H9 (cell line): ENCODE measurements around the gene SLC7A5. TPM values are rescaled to one million over a fixed set of nuclear protein-coding genes. Genes with fewer than 3 reads are reported as not detected.

Source experiments
- DNase-seq: peaks from one replicate; pipeline ENCODE4 v3.0.0-alpha.2; 2017
- H2AFZ ChIP-seq: one replicate; pipeline ENCODE4 v1.6.1; 2013; ENCODE audit warnings: mild to moderate bottlenecking, low read length, control low read depth, moderate library complexity
- H2AK5ac ChIP-seq: 2 replicates; pipeline ENCODE4 v1.6.1; 2013; ENCODE audit warnings: low read length, control low read depth, mixed read lengths; ENCODE audit not compliant: insufficient read length
- H2BK120ac ChIP-seq: one replicate; pipeline ENCODE4 v1.6.1; 2013; ENCODE audit warnings: low read depth, mild to moderate bottlenecking, low read length, control low read depth, inconsistent platforms; ENCODE audit not compliant: poor library complexity, severe bottlenecking
- H2BK12ac ChIP-seq: 2 replicates; pipeline ENCODE4 v1.6.1; 2013; ENCODE audit warnings: low read length, control low read depth, mixed read lengths, low read depth; ENCODE audit not compliant: insufficient read length
- H2BK15ac ChIP-seq: 2 replicates; pipeline ENCODE4 v1.6.1; 2013; ENCODE audit warnings: low read depth, low read length, control low read depth
- H2BK20ac ChIP-seq: one replicate; pipeline ENCODE4 v1.6.1; 2013; ENCODE audit warnings: low read depth, mild to moderate bottlenecking, low read length, control low read depth, inconsistent platforms; ENCODE audit not compliant: poor library complexity, severe bottlenecking
- H2BK5ac ChIP-seq: 2 replicates; pipeline ENCODE4 v1.6.1; 2013; ENCODE audit warnings: low read length, control low read depth, mixed read lengths; ENCODE audit not compliant: insufficient read length
- H3K14ac ChIP-seq: 2 replicates; pipeline ENCODE4 v1.6.1; 2013; ENCODE audit warnings: low read length, control low read depth; ENCODE audit not compliant: insufficient read depth
- H3K18ac ChIP-seq: 2 replicates; pipeline ENCODE4 v1.6.1; 2013; ENCODE audit warnings: low read depth, mild to moderate bottlenecking, mixed read lengths, low read length, control low read depth; ENCODE audit not compliant: insufficient read length
- H3K23ac ChIP-seq: 2 replicates; pipeline ENCODE4 v1.6.1; 2013; ENCODE audit warnings: low read length, control low read depth, mixed read lengths, low read depth; ENCODE audit not compliant: insufficient read length
- H3K23me2 ChIP-seq: 2 replicates; pipeline ENCODE4 v1.6.1; 2013; ENCODE audit warnings: low read depth, mild to moderate bottlenecking, mixed read lengths, low read length, control low read depth; ENCODE audit not compliant: insufficient read length, poor library complexity, severe bottlenecking
- H3K27ac ChIP-seq: 2 replicates; pipeline ENCODE4 v1.5.1; 2013; ENCODE audit warnings: low read length, control low read depth, mixed read lengths, low read depth; ENCODE audit not compliant: insufficient read length
- H3K27me3 ChIP-seq: 2 replicates; pipeline ENCODE4 v1.6.1; 2013; ENCODE audit warnings: low read length, control low read depth, inconsistent platforms; ENCODE audit not compliant: insufficient read depth
- H3K4ac ChIP-seq: 2 replicates; pipeline ENCODE4 v1.6.1; 2013; ENCODE audit warnings: low read depth, mild to moderate bottlenecking, control low read depth, inconsistent platforms, low read length, moderate library complexity
- H3K4me1 ChIP-seq: 2 replicates; pipeline ENCODE4 v1.6.1; 2013; ENCODE audit warnings: low read length, control low read depth, inconsistent platforms; ENCODE audit not compliant: insufficient read depth
- H3K4me2 ChIP-seq: 2 replicates; pipeline ENCODE4 v1.6.1; 2013; ENCODE audit warnings: low read length, control low read depth, mixed read lengths; ENCODE audit not compliant: insufficient read length, insufficient read depth
- H3K56ac ChIP-seq: 2 replicates; pipeline ENCODE4 v1.6.1; 2013; ENCODE audit warnings: low read depth, mild to moderate bottlenecking, mixed read lengths, low read length, control low read depth; ENCODE audit not compliant: insufficient read length
- H3K79me1 ChIP-seq: 2 replicates; pipeline ENCODE4 v1.6.1; 2013; ENCODE audit warnings: low read depth, mild to moderate bottlenecking, moderate library complexity, low read length, control low read depth, inconsistent platforms; ENCODE audit not compliant: insufficient read depth, poor library complexity, severe bottlenecking
- H3K79me2 ChIP-seq: 2 replicates; pipeline ENCODE4 v1.6.1; 2013; ENCODE audit warnings: low read length, control low read depth, inconsistent platforms; ENCODE audit not compliant: insufficient read depth
- H3K9ac ChIP-seq: 2 replicates; pipeline ENCODE4 v1.6.1; 2013; ENCODE audit warnings: low read length, control low read depth, mixed read lengths; ENCODE audit not compliant: insufficient read length; ENCODE audit errors: extremely low read depth
- H3K9me3 ChIP-seq: one replicate; pipeline ENCODE4 v1.6.1; 2013; ENCODE audit warnings: low read depth, low read length, inconsistent platforms; ENCODE audit not compliant: control insufficient read depth
- H3T11ph ChIP-seq: one replicate; pipeline ENCODE4 v1.6.1; 2013; ENCODE audit warnings: mild to moderate bottlenecking, low read length, control low read depth, inconsistent platforms
- H4K20me1 ChIP-seq: one replicate; pipeline ENCODE4 v1.6.1; 2013; ENCODE audit not compliant: control insufficient read depth, insufficient read length, insufficient read depth
- H4K5ac ChIP-seq: 2 replicates; pipeline ENCODE4 v1.6.1; 2013; ENCODE audit warnings: low read depth, mild to moderate bottlenecking, mixed read lengths, low read length, control low read depth; ENCODE audit not compliant: insufficient read length
- H4K8ac ChIP-seq: replicated peaks from 2 replicates; pipeline ENCODE4 v1.6.1; 2013; ENCODE audit warnings: low read length, control low read depth, mixed read lengths, low read depth; ENCODE audit not compliant: insufficient read length
- H4K91ac ChIP-seq: 2 replicates; pipeline ENCODE4 v1.6.1; 2013; ENCODE audit warnings: low read depth, mild to moderate bottlenecking, moderate library complexity, mixed read lengths, low read length, control low read depth; ENCODE audit not compliant: insufficient read length
- H3K27ac Mint-ChIP-seq, 3 experiments: 2 replicates in 2 of 3; 3 replicates in 1 of 3; pipeline ENCODE4 v1.8.0; 2020 to 2021; ENCODE audit warnings: mixed read lengths in 3 of 3, mild to moderate bottlenecking in 1 of 3, moderate library complexity in 1 of 3
- H3K27me3 Mint-ChIP-seq: 2 replicates; pipeline ENCODE4 v1.8.0; 2021; ENCODE audit warnings: low read depth, mild to moderate bottlenecking, moderate library complexity, mixed read lengths
- H3K36me3 Mint-ChIP-seq, 3 experiments: 2 replicates in 2 of 3; 3 replicates in 1 of 3; pipeline ENCODE4 v1.8.0; 2020 to 2021; ENCODE audit warnings: low read depth in 3 of 3, mixed read lengths in 3 of 3; ENCODE audit not compliant: insufficient read depth in 1 of 3
- H3K4me1 Mint-ChIP-seq, 2 experiments: 2 replicates each; pipeline ENCODE4 v1.8.0; 2020; ENCODE audit warnings: mixed read lengths in 2 of 2
- H3K4me3 Mint-ChIP-seq, 2 experiments: 2 replicates in 1 of 2; 3 replicates in 1 of 2; pipeline ENCODE4 v1.8.0; 2020 to 2021; ENCODE audit warnings: mild to moderate bottlenecking in 2 of 2, mixed read lengths in 2 of 2, moderate library complexity in 1 of 2
- H3K9me3 Mint-ChIP-seq, 2 experiments: 2 replicates in 1 of 2; 3 replicates in 1 of 2; pipeline ENCODE4 v1.8.0; 2020; ENCODE audit warnings: mild to moderate bottlenecking in 2 of 2, mixed read lengths in 2 of 2, moderate library complexity in 1 of 2
- CTCF ChIP-seq: fragments of 200-600 bp; sonication (generic); conservative IDR thresholded peaks from 3 replicates; pipeline ENCODE4 v1.8.0; 2021; ENCODE audit warnings: antibody characterized with exemption, mild to moderate bottlenecking
- WGBS: extraction: QIAGEN DNeasy Blood & Tissue Kit; methylation state at CpG from one replicate; pipeline ENCODE4 v1.1.7; 2013; ENCODE audit warnings: missing lambda C conversion rate, low lambda C conversion rate, mixed read lengths; ENCODE audit not compliant: insufficient read length; ENCODE audit errors: extremely low coverage; 5-methylcytosine and 5-hydroxymethylcytosine counted together
- total RNA-seq: library from RNA; stranded (reverse); gene quantifications from 2 replicates; pipeline ENCODE4 v1.2.1, GENCODE V29; 2021

Gene SLC7A5
- total RNA-seq, 1 experiment from 2014 or later, result 217 TPM

DNA sequence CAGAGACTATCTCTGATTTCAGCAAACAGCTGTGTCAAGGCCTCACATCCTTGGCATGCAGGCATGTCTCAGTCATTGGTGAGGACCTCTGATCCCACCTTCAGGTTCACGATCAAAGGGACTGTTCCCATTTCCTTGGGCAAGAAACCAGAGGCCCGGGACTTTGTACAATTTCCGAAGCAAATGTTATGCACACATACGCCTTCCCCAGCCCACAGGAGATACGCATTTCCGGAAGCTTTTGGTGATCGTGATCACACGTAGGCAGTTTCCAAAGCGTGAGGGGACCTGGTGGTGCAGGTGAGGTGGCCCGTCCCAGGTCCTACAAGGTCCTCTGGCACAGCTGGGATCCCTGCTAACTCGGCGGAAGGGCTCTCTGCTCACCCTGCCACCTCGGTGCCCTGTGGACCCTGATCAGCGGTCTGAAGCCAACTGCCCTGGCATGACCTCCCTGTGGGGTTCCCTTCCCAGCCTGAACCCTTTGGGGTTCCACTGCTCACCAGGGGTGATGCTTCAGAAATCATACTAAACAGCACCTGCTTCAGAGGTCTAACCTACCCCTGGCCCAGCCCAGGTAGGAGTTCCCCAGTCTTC, 74.7 kb downstream of the SLC7A5 start:
- no CpG with 5 or more reads among the region's 14 CpGs for WGBS
- Histone ChIP-seq H4K91ac (no peak overlapping the region), H2BK120ac (no peak overlapping the region), H3K56ac (no peak overlapping the region), H2BK20ac (no peak overlapping the region), H4K20me1 (no peaks in the 10 kb centered on the region), H3K27ac (no peak overlapping the region), H4K8ac (no peak overlapping the region), H2BK12ac (no peak overlapping the region), H4K5ac (no peak overlapping the region), H3K79me1 (no peaks in the 10 kb centered on the region), H3K27me3 (no peaks in the 10 kb centered on the region), H3K23ac (no peak overlapping the region), H2BK5ac (no peak overlapping the region), H3K79me2 (no peaks in the 10 kb centered on the region), H3K9me3 (no peaks in the 10 kb centered on the region), H3K18ac (no peak overlapping the region), H2BK15ac (no peak overlapping the region), H3K23me2 (no peaks in the 10 kb centered on the region), H2AFZ (no peak overlapping the region), H3K4me2 (no peak overlapping the region), H3K14ac (no peak overlapping the region), H3K9ac (no peak overlapping the region), H3K4me1 (no peaks in the 10 kb centered on the region), H3K4ac (no peak overlapping the region), H3T11ph (no peak overlapping the region), H2AK5ac (no peak overlapping the region)
- no peak for DNase-seq
- Mint-ChIP-seq H3K9me3 (no peaks in the 10 kb centered on the region), H3K4me1 (no peaks in the 10 kb centered on the region), H3K27ac (no peak overlapping the region), H3K36me3 (no peaks in the 10 kb centered on the region), H3K27me3 (peaks cover 2% of the 10 kb centered on the region), H3K4me3 (no peak overlapping the region)
- TF ChIP-seq CTCF, result no peak
